HEK293 (cell line): ENCODE data around the gene ITIH5.

Experiments used
- CTCF ChIP-seq: fragments of 450-650 bp; formaldehyde crosslinking; IDR thresholded peaks from 2 replicates; pipeline ENCODE4 v1.5.1; 2016; ENCODE audit warnings: missing biosample characterization, missing genetic modification characterization
- SP2 ChIP-seq: fragments of 450-650 bp; formaldehyde crosslinking; IDR thresholded peaks from 2 replicates; pipeline ENCODE4 v1.5.1; 2016; ENCODE audit warnings: missing biosample characterization, missing genetic modification characterization
- ZBTB7A ChIP-seq: fragments of 450-650 bp; formaldehyde crosslinking; IDR thresholded peaks from 2 replicates; pipeline ENCODE4 v1.5.1; 2016; ENCODE audit warnings: low read depth, missing biosample characterization, missing genetic modification characterization
- ZFP3 ChIP-seq: fragments of 450-650 bp; formaldehyde crosslinking; IDR thresholded peaks from 2 replicates; pipeline ENCODE4 v1.5.1; 2016; ENCODE audit warnings: low read depth, missing biosample characterization, missing genetic modification characterization
- ZNF175 ChIP-seq: fragments of 450-650 bp; formaldehyde crosslinking; IDR thresholded peaks from 2 replicates; pipeline ENCODE4 v1.5.1; 2016; ENCODE audit warnings: missing biosample characterization, missing genetic modification characterization
- ZNF24 ChIP-seq: fragments of 450-650 bp; formaldehyde crosslinking; IDR thresholded peaks from 2 replicates; pipeline ENCODE4 v1.5.1; 2016; ENCODE audit warnings: missing biosample characterization, missing genetic modification characterization
- ZNF274 ChIP-seq, 2 experiments: fragments of 200-500 bp in 1 of 2; fragments of 450-650 bp in 1 of 2; sonication (Bioruptor generic) in 1 of 2; formaldehyde crosslinking in 1 of 2; IDR thresholded peaks; 2 replicates each; pipeline versions ENCODE4 v1.5.1 to v1.6.1; 2014 to 2016; ENCODE audit warnings: borderline replicate concordance in 1 of 2, inconsistent platforms in 1 of 2, low read length in 1 of 2, missing biosample characterization in 1 of 2, missing genetic modification characterization in 1 of 2
- ZNF558 ChIP-seq: fragments of 450-650 bp; formaldehyde crosslinking; IDR thresholded peaks from 2 replicates; pipeline ENCODE4 v1.5.1; 2016; ENCODE audit warnings: missing biosample characterization, missing genetic modification characterization
- TF ChIP-seq, protein P1 (sequence below): fragments of 450-650 bp; formaldehyde crosslinking; IDR thresholded peaks from 2 replicates; pipeline ENCODE4 v1.5.1; 2016; ENCODE audit warnings: missing biosample characterization, missing genetic modification characterization, low read depth

DNA sequence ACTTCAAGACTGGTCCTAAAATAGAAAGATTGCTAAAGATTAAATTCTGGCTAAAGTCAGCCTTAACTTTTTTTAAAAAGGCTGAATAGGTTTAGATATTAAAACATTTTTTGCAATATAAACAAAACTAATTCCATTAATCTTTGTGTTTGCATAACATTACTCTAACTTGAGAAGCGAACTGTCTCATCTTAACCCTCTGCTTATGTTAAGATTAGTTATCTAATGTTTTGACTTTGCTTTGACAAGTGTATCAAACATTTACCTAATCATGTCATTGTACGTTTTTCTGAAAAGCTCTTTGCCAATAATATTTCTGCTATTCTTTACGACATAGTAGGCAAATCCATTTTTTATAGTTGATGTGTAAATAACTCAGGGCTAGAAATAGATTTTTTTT, 68.0 kb downstream of the ITIH5 start:
- no peak for TF ChIP-seq ZFP3 (tag by site-specific recombination)
- TF ChIP-seq ZBTB7A (tag by site-specific recombination), result no peak
- TF ChIP-seq ZNF24 (tag by site-specific recombination), result no peak
- TF ChIP-seq CTCF, result no peak
- TF ChIP-seq ZNF274 (IDR thresholded peaks at IDR 0.05; ENCODE audit: low read length), result no peak
- no peak for TF ChIP-seq ZNF274 (tag by site-specific recombination; IDR thresholded peaks at IDR 0.05; ENCODE audit: borderline replicate concordance)
- TF ChIP-seq, protein P1, sequence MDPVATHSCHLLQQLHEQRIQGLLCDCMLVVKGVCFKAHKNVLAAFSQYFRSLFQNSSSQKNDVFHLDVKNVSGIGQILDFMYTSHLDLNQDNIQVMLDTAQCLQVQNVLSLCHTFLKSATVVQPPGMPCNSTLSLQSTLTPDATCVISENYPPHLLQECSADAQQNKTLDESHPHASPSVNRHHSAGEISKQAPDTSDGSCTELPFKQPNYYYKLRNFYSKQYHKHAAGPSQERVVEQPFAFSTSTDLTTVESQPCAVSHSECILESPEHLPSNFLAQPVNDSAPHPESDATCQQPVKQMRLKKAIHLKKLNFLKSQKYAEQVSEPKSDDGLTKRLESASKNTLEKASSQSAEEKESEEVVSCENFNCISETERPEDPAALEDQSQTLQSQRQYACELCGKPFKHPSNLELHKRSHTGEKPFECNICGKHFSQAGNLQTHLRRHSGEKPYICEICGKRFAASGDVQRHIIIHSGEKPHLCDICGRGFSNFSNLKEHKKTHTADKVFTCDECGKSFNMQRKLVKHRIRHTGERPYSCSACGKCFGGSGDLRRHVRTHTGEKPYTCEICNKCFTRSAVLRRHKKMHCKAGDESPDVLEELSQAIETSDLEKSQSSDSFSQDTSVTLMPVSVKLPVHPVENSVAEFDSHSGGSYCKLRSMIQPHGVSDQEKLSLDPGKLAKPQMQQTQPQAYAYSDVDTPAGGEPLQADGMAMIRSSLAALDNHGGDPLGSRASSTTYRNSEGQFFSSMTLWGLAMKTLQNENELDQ (tag by site-specific recombination), result no peak
- no peak for TF ChIP-seq ZNF558 (tag by site-specific recombination)
- TF ChIP-seq ZNF175 (tag by site-specific recombination), result no peak
- no peak for TF ChIP-seq SP2
